GM12878 (cell line): Measurements from ENCODE around the gene RNASEL. TPM values are rescaled to one million over a fixed set of nuclear protein-coding genes. Genes with fewer than 3 reads are reported as not detected.

Source experiments
- ATAC-seq: fragments of 200-7000 bp; cut with Tn5 transposase; 3 replicates; pipeline ENCODE4 v1.9.1; 2020; ENCODE audit warnings: mild to moderate bottlenecking, moderate library complexity
- BruUV-seq: library from RNA; stranded (reverse); fragments of 400-500 nt; replicated peaks from 2 replicates; lab custom pipeline; 2021; lab: Mats Ljungman, UMichigan
- CTCF ChIA-PET: fragments of 300-600 bp; sonication (Branson Sonifier 250); formaldehyde crosslinking; extraction: SDS; loops from one replicate; lab custom pipeline; 2021; ENCODE audit warnings: inconsistent platforms; lab: Yijun Ruan, JAX
- POLR2A ChIA-PET: fragments of 350-600 bp; formaldehyde crosslinking; extraction: SDS; loops from one replicate; lab custom pipeline; 2021; ENCODE audit warnings: inconsistent platforms; lab: Charles Lee
- RAD21 ChIA-PET: fragments of 300-600 bp; sonication (Branson Sonifier 250); formaldehyde crosslinking; loops from one replicate; lab custom pipeline; 2023; ENCODE audit warnings: antibody characterized with exemption; ENCODE audit not compliant: unreplicated experiment; lab: Charles Lee
- SMC1A ChIA-PET: fragments of 300-600 bp; sonication (Branson Sonifier 250); formaldehyde crosslinking; loops from one replicate; lab custom pipeline; 2023; ENCODE audit not compliant: unreplicated experiment, uncharacterized antibody; lab: Charles Lee
- DNase-seq: peaks from one replicate; pipeline ENCODE4 v3.0.0-alpha.2; 2011; ENCODE audit warnings: low read depth, low spot score
- FAIRE-seq: peaks from 3 replicates; lab custom pipeline; 2011; peaks lifted over from hg19 to GRCh38; lab: Jason Lieb, UNC
- H2AFZ ChIP-seq: 2 replicates; pipeline ENCODE4 v1.6.0; 2011; ENCODE audit warnings: low read depth, low read length, control low read depth; ENCODE audit not compliant: control insufficient read depth
- H3K27ac ChIP-seq: 2 replicates; pipeline ENCODE4 v1.5.1; 2011; ENCODE audit warnings: control low read depth; ENCODE audit not compliant: control insufficient read depth, insufficient read depth
- H3K27me3 ChIP-seq, 2 experiments: replicated peaks in 1 of 2; 2 replicates each; pipeline versions ENCODE4 v1.6.0 to v1.6.1; 2011; ENCODE audit warnings: low read length in 1 of 2; ENCODE audit not compliant: control insufficient read depth in 2 of 2, insufficient read depth in 2 of 2
- H3K36me3 ChIP-seq, 2 experiments: 2 replicates each; pipeline ENCODE4 v1.5.1; 2011; ENCODE audit warnings: low read length in 1 of 2; ENCODE audit not compliant: control insufficient read depth in 2 of 2, insufficient read depth in 2 of 2
- H3K4me1 ChIP-seq: 2 replicates; pipeline ENCODE4 v1.6.1; 2011; ENCODE audit warnings: mild to moderate bottlenecking, low read length, moderate library complexity, mixed read lengths; ENCODE audit not compliant: control insufficient read depth, insufficient read depth
- H3K4me2 ChIP-seq: 2 replicates; pipeline ENCODE4 v1.6.0; 2011; ENCODE audit warnings: control low read depth; ENCODE audit not compliant: control insufficient read depth, insufficient read depth
- H3K4me3 ChIP-seq: fragments of 200-600 bp; sonication (generic); 2 replicates; pipeline ENCODE4 v1.5.1; 2016
- H3K79me2 ChIP-seq: 2 replicates; pipeline ENCODE4 v1.6.0; 2011; ENCODE audit warnings: low read length; ENCODE audit not compliant: control insufficient read depth, insufficient read depth
- H3K9ac ChIP-seq: 2 replicates; pipeline ENCODE4 v1.8.0; 2011; ENCODE audit warnings: low read length, control low read depth, mixed read lengths; ENCODE audit not compliant: control insufficient read depth, insufficient read depth
- H3K9me3 ChIP-seq: replicated peaks from 3 replicates; pipeline ENCODE4 v1.5.1; 2011; ENCODE audit warnings: mild to moderate bottlenecking, low read length; ENCODE audit not compliant: control insufficient read depth, insufficient read depth
- H4K20me1 ChIP-seq: 2 replicates; pipeline ENCODE4 v1.6.0; 2011; ENCODE audit not compliant: control insufficient read depth, insufficient read depth
- BCL11A ChIP-seq: IDR thresholded peaks from 2 replicates; pipeline ENCODE4 v1.6.1; 2011; ENCODE audit warnings: low read depth, low read length
- CHD4 ChIP-seq: fragments of 200-600 bp; sonication (generic); IDR thresholded peaks from 2 replicates; pipeline ENCODE4 v1.6.1; 2016; ENCODE audit warnings: mild to moderate bottlenecking
- GABPA ChIP-seq: IDR thresholded peaks from 2 replicates; pipeline ENCODE4 v1.6.1; 2014; ENCODE audit warnings: antibody characterized with exemption, low read depth, mild to moderate bottlenecking, inconsistent platforms
- HDGF ChIP-seq: fragments of 450-650 bp; IDR thresholded peaks from 2 replicates; pipeline ENCODE4 v1.6.1; 2016; ENCODE audit warnings: antibody characterized with exemption
- POU2F2 ChIP-seq: IDR thresholded peaks from 3 replicates; pipeline ENCODE4 v1.6.1; 2011; ENCODE audit warnings: low read depth, mild to moderate bottlenecking, low read length, borderline replicate concordance
- RCOR1 ChIP-seq: conservative IDR thresholded peaks from 2 replicates; pipeline ENCODE4 v1.6.1; 2012; ENCODE audit warnings: low read depth, low read length, improper control_type of control experiment
- SMARCA5 ChIP-seq: fragments of 450-650 bp; IDR thresholded peaks from 2 replicates; pipeline ENCODE4 v1.6.1; 2017; ENCODE audit warnings: mild to moderate bottlenecking
- SPI1 ChIP-seq: IDR thresholded peaks from 2 replicates; pipeline ENCODE4 v1.6.1; 2011; ENCODE audit warnings: low read depth, mild to moderate bottlenecking, low read length, moderate library complexity, borderline replicate concordance; ENCODE audit not compliant: insufficient read depth
- SREBF1 ChIP-seq: IDR thresholded peaks from 2 replicates; pipeline ENCODE4 v1.6.1; 2012; ENCODE audit warnings: mild to moderate bottlenecking, low read length
- SRF ChIP-seq, 2 experiments: IDR thresholded peaks; 2 replicates each; pipeline ENCODE4 v1.6.1; 2011; ENCODE audit warnings: low read depth in 2 of 2, low read length in 2 of 2, mild to moderate bottlenecking in 1 of 2, moderate library complexity in 1 of 2
- STAT3 ChIP-seq: IDR thresholded peaks from 2 replicates; pipeline ENCODE4 v1.6.1; 2011; ENCODE audit warnings: low read depth, low read length, improper control_type of control experiment
- TBL1XR1 ChIP-seq: IDR thresholded peaks from 2 replicates; pipeline ENCODE4 v1.6.1; 2012; ENCODE audit warnings: low read depth, low read length, improper control_type of control experiment
- WRNIP1 ChIP-seq: IDR thresholded peaks from 2 replicates; pipeline ENCODE4 v1.6.1; 2011; ENCODE audit warnings: low read depth, low read length, improper control_type of control experiment, borderline replicate concordance
- YY1 ChIP-seq: IDR thresholded peaks from 2 replicates; pipeline ENCODE4 v1.6.1; 2011; ENCODE audit warnings: low read depth, mild to moderate bottlenecking, low read length
- ZNF207 ChIP-seq: fragments of 450-650 bp; IDR thresholded peaks from 2 replicates; pipeline ENCODE4 v1.6.1; 2014; ENCODE audit warnings: antibody characterized with exemption, mild to moderate bottlenecking, borderline replicate concordance
- ZNF622 ChIP-seq: fragments of 450-650 bp; IDR thresholded peaks from 2 replicates; pipeline ENCODE4 v1.6.1; 2017; ENCODE audit warnings: mild to moderate bottlenecking, inconsistent platforms
- WGBS: methylation state at CpG from one replicate; pipeline ENCODE4 v1.1.6; 2016; ENCODE audit warnings: low lambda C conversion rate; ENCODE audit not compliant: insufficient replicate concordance, insufficient coverage; ENCODE audit errors: missing lambda C conversion rate; 5-methylcytosine and 5-hydroxymethylcytosine counted together
- in situ Hi-C: fragments of 300-500 bp; cut with MboI; formaldehyde crosslinking; loops from 9 replicates; pipeline ENCODE4 v1.14.3; 2018; ENCODE audit warnings: mixed read lengths
- intact Hi-C: fragments of 100-400 bp; cut with micrococcal nuclease; formaldehyde crosslinking; loops from one replicate; pipeline ENCODE4 v1.14.2; 2022; ENCODE audit not compliant: unreplicated experiment
- polyA plus RNA-seq, 11 experiments: library from polyadenylated mRNA; depleted of rRNA in 4 of 11; unstranded in 6 of 11; stranded (reverse) in 5 of 11; fragments of >200 nt; fragmentation: Nextera tagmentation in 4 of 11; fragmentation: Illumina TruSeq in 1 of 11; extraction: Ambion mirVana in 4 of 11; extraction: Trizol in 1 of 11; gene quantifications; 1 replicate in 1 of 11; 2 replicates in 10 of 11; pipeline versions ENCODE4 v1.2.1 to v1.2.3, GENCODE V29; 2011 to 2016; ENCODE audit warnings: inconsistent platforms in 2 of 11, missing spikeins in 2 of 11, low read depth in 1 of 11
- total RNA-seq, 4 experiments: library from RNA; depleted of rRNA in 3 of 4; stranded (reverse); fragments of >200 nt in 3 of 4; fragmentation: Illumina TruSeq in 1 of 4; extraction: Trizol in 1 of 4; gene quantifications; 2 replicates each; pipeline versions ENCODE4 v1.2.1 to v1.2.3, GENCODE V29; 2013 to 2021
- TF ChIP-seq, protein P1 (sequence below): fragments of 150-350 bp; IDR thresholded peaks from 2 replicates; pipeline ENCODE4 v1.6.1; 2014; ENCODE audit warnings: mild to moderate bottlenecking, low read depth, low read length
- TF ChIP-seq, protein P2 (sequence below): fragments of 450-650 bp; IDR thresholded peaks from 2 replicates; pipeline ENCODE4 v1.6.1; 2016; ENCODE audit warnings: mild to moderate bottlenecking, moderate library complexity, borderline replicate concordance

Gene RNASEL
- total and polyA plus RNA-seq, 10 of the 15 experiments (the other 5 are each of a cell fraction or from before 2014, with no cell fraction given): 3.0 to 10.8 (median 5.0) TPM

DNA sequence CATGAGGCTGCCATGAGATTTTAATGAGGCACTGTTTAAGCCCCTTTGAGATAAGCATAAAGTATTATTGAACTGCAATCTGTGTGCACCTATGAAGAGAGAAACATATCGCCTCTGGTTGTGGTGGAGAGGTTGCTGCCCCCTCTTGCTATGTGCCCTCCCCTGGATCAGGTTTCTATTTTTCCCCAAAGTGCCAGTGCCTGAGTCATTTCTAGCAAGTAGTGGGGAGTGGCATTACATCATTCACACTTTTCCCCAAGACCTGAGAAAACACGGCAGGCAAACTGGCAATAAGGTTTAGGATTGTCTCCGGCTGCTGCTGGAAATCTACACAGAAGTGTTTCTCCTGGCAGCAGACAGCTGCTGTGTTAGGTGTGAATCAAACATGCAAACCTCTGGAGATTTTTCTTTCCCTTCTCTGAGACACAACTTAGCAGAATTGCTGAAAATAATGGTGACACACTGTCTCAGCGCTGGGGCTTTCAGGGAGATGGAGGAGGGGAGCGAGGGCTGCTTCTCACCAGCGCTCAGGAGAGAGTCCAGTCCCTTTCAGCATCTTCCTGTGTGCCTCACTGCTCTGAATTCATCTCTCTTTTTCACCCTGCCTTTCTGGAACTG, 28.8 kb upstream of the RNASEL start:
- CTCF ChIA-PET: interaction anchor here (1.2 to 37.4 kb wide), 9 partner anchors 8 to 171 kb away, joined by 4 to 1888 read pairs (median 8); partner anchors contain the start of genes NPL and RGS16
- no peak for TF ChIP-seq YY1
- no peak for TF ChIP-seq STAT3
- TF ChIP-seq RCOR1: no peak
- TF ChIP-seq ZNF207: no peak
- no peak for TF ChIP-seq POU2F2
- no peak for TF ChIP-seq SREBF1
- TF ChIP-seq CHD4: no peak
- TF ChIP-seq, protein P1, sequence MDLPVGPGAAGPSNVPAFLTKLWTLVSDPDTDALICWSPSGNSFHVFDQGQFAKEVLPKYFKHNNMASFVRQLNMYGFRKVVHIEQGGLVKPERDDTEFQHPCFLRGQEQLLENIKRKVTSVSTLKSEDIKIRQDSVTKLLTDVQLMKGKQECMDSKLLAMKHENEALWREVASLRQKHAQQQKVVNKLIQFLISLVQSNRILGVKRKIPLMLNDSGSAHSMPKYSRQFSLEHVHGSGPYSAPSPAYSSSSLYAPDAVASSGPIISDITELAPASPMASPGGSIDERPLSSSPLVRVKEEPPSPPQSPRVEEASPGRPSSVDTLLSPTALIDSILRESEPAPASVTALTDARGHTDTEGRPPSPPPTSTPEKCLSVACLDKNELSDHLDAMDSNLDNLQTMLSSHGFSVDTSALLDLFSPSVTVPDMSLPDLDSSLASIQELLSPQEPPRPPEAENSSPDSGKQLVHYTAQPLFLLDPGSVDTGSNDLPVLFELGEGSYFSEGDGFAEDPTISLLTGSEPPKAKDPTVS: no peak
- no peak for TF ChIP-seq GABPA
- peak; percentile 24; the same call in 1 of the 2 replicates for TF ChIP-seq BCL11A
- TF ChIP-seq SRF (IDR thresholded peaks at IDR 0.05; ENCODE audit: low read depth in 2 of 2, low read length in 2 of 2): no peak
- TF ChIP-seq SMARCA5: no peak
- TF ChIP-seq WRNIP1: no peak
- TF ChIP-seq HDGF: no peak
- no peak for TF ChIP-seq SPI1
- TF ChIP-seq ZNF622: no peak
- TF ChIP-seq, protein P2, sequence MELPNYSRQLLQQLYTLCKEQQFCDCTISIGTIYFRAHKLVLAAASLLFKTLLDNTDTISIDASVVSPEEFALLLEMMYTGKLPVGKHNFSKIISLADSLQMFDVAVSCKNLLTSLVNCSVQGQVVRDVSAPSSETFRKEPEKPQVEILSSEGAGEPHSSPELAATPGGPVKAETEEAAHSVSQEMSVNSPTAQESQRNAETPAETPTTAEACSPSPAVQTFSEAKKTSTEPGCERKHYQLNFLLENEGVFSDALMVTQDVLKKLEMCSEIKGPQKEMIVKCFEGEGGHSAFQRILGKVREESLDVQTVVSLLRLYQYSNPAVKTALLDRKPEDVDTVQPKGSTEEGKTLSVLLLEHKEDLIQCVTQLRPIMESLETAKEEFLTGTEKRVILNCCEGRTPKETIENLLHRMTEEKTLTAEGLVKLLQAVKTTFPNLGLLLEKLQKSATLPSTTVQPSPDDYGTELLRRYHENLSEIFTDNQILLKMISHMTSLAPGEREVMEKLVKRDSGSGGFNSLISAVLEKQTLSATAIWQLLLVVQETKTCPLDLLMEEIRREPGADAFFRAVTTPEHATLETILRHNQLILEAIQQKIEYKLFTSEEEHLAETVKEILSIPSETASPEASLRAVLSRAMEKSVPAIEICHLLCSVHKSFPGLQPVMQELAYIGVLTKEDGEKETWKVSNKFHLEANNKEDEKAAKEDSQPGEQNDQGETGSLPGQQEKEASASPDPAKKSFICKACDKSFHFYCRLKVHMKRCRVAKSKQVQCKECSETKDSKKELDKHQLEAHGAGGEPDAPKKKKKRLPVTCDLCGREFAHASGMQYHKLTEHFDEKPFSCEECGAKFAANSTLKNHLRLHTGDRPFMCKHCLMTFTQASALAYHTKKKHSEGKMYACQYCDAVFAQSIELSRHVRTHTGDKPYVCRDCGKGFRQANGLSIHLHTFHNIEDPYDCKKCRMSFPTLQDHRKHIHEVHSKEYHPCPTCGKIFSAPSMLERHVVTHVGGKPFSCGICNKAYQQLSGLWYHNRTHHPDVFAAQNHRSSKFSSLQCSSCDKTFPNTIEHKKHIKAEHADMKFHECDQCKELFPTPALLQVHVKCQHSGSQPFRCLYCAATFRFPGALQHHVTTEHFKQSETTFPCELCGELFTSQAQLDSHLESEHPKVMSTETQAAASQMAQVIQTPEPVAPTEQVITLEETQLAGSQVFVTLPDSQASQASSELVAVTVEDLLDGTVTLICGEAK: no peak
- no peak for TF ChIP-seq TBL1XR1

More for the DNA sequence above, 28.8 kb upstream of the RNASEL start:
- Histone ChIP-seq H3K9ac (no peak overlapping the region), H3K36me3 (no peaks in the 10 kb centered on the region), H3K27ac (peak overlapping the region; percentile 42; the same call in 1 of the 2 replicates), H3K27me3 (no peaks in the 10 kb centered on the region), H3K79me2 (no peaks in the 10 kb centered on the region), H2AFZ (peak overlapping the region; percentile 11; the same call in 1 of the 2 replicates), H3K4me3 (no peak overlapping the region), H3K4me1 (peaks cover 54% of the 10 kb centered on the region), H4K20me1 (no peaks in the 10 kb centered on the region), H3K4me2 (peak overlapping the region; percentile 11; the same call in 1 of the 2 replicates), H3K9me3 (peaks cover 2% of the 10 kb centered on the region; the same call in 1 of the 3 replicates)
- FAIRE-seq: no peak
- 31% methylated on average over 6 of the region's 6 CpGs for WGBS
- in situ Hi-C loops (no loop called here), intact Hi-C loops (loop anchor here (5.0 kb wide), 2 partner anchors 99 to 164 kb away; no protein-coding TSS in a partner anchor)
- ChIA-PET POLR2A (interaction anchor here (1.4 to 7.4 kb wide), 4 partner anchors 10 to 159 kb away, joined by 3 to 51 read pairs (median 21); partner anchors contain the start of gene RGS16), RAD21 (interaction anchor here (0.7 to 9.4 kb wide), 12 partner anchors 11 to 165 kb away, joined by 3 to 121 read pairs (median 8); partner anchors contain the start of gene RGS16), SMC1A (interaction anchor here (0.9 to 12.3 kb wide), 13 partner anchors 9 to 166 kb away, joined by 3 to 219 read pairs (median 16); partner anchors contain the start of gene RGS16)
- no peak for DNase-seq
- BruUV-seq: no TSS peak
- no peak for ATAC-seq
